Measurements from ENCODE around the gene CHRM1.
A peak's percentile ranks its signal among the peaks of the same experiment; 100 is the strongest.

The CHRM1 gene

GRCh38 chr11:62895501-62895900 lies 25.7 kb downstream of the CHRM1 start:
- Mint-ChIP-seq H3K4me1 (ENCODE audit: low read depth) (peaks cover 3% of the 10 kb centered on the region), H3K27me3 (peaks cover 10% of the 10 kb centered on the region), H3K27ac (no peak overlapping the region), H3K9me3 (ENCODE audit: low read depth) (no peaks in the 10 kb centered on the region), H3K4me3 (no peak overlapping the region), H3K36me3 (no peaks in the 10 kb centered on the region)

GRCh38 chr11:62892077-62892922 lies 28.9 kb downstream of the CHRM1 start:
- no peak overlapping the region for H3K27ac Mint-ChIP-seq

GRCh38 chr11:62889484-62890437 lies 31.4 kb downstream of the CHRM1 start:
- Mint-ChIP-seq H3K9me3 (ENCODE audit: low read depth) (no peaks in the 10 kb centered on the region), H3K36me3 (peaks cover 13% of the 10 kb centered on the region), H3K4me3 (peak overlapping the region; percentile 17), H3K4me1 (ENCODE audit: low read depth) (peaks cover 22% of the 10 kb centered on the region), H3K27ac (peak overlapping the region; percentile 68), H3K27me3 (peaks cover 1% of the 10 kb centered on the region)

More at GRCh38 chr11:62892077-62892922, 28.9 kb downstream of the CHRM1 start:
- no peak overlapping the region for H3K4me3 Mint-ChIP-seq
- H3K36me3 Mint-ChIP-seq, result peaks cover 11% of the 10 kb centered on the region
- H3K27me3 Mint-ChIP-seq, result peaks cover 6% of the 10 kb centered on the region
- peaks cover 12% of the 10 kb centered on the region for H3K4me1 Mint-ChIP-seq (ENCODE audit: low read depth)
- H3K9me3 Mint-ChIP-seq (ENCODE audit: low read depth), result no peaks in the 10 kb centered on the region

- H3K4me3 Mint-ChIP-seq, result peak overlapping the region; percentile 17
- peaks cover 13% of the 10 kb centered on the region for H3K36me3 Mint-ChIP-seq
- H3K27ac Mint-ChIP-seq, result peak overlapping the region; percentile 68
- no peaks in the 10 kb centered on the region for H3K9me3 Mint-ChIP-seq (ENCODE audit: low read depth)
- peaks cover 26% of the 10 kb centered on the region for H3K4me1 Mint-ChIP-seq (ENCODE audit: low read depth)
- H3K27me3 Mint-ChIP-seq, result no peaks in the 10 kb centered on the region
These were observed 32.1 kb downstream of the CHRM1 start for GRCh38 chr11:62889126-62889483.

- peak overlapping the region; percentile 17 for H3K4me3 Mint-ChIP-seq
- H3K4me1 Mint-ChIP-seq (ENCODE audit: low read depth), result peaks cover 33% of the 10 kb centered on the region
- peaks cover 15% of the 10 kb centered on the region for H3K36me3 Mint-ChIP-seq
These were observed 32.8 kb downstream of the CHRM1 start for GRCh38 chr11:62888406-62888805.

GRCh38 chr11:62885137-62885750 lies 35.9 kb downstream of the CHRM1 start:
- Mint-ChIP-seq H3K4me1 (ENCODE audit: low read depth) (peaks cover 44% of the 10 kb centered on the region), H3K9me3 (ENCODE audit: low read depth) (no peaks in the 10 kb centered on the region), H3K27ac (peak overlapping the region; percentile 68), H3K27me3 (no peaks in the 10 kb centered on the region), H3K4me3 (peak overlapping the region; percentile 80), H3K36me3 (peaks cover 36% of the 10 kb centered on the region)

More at GRCh38 chr11:62888406-62888805, 32.8 kb downstream of the CHRM1 start:
- Mint-ChIP-seq H3K27ac (no peak overlapping the region), H3K9me3 (ENCODE audit: low read depth) (no peaks in the 10 kb centered on the region), H3K27me3 (no peaks in the 10 kb centered on the region)

- Mint-ChIP-seq H3K36me3 (peaks cover 27% of the 10 kb centered on the region), H3K4me3 (peak overlapping the region; percentile 100), H3K27me3 (no peaks in the 10 kb centered on the region), H3K4me1 (ENCODE audit: low read depth) (peaks cover 45% of the 10 kb centered on the region), H3K27ac (peak overlapping the region; percentile 100), H3K9me3 (ENCODE audit: low read depth) (no peaks in the 10 kb centered on the region)
These were observed 37.5 kb downstream of the CHRM1 start for GRCh38 chr11:62883673-62884072.

GRCh38 chr11:62882788-62883501 lies 38.2 kb downstream of the CHRM1 start:
- peak overlapping the region; percentile 100 for H3K4me3 Mint-ChIP-seq
- peaks cover 44% of the 10 kb centered on the region for H3K4me1 Mint-ChIP-seq (ENCODE audit: low read depth)

GRCh38 chr11:62882431-62882749 lies 38.8 kb downstream of the CHRM1 start:
- peak overlapping the region; percentile 100 for H3K27ac Mint-ChIP-seq
- H3K36me3 Mint-ChIP-seq, result peaks cover 28% of the 10 kb centered on the region
- no peaks in the 10 kb centered on the region for H3K27me3 Mint-ChIP-seq
- no peaks in the 10 kb centered on the region for H3K9me3 Mint-ChIP-seq (ENCODE audit: low read depth)
- peak overlapping the region; percentile 100 for H3K4me3 Mint-ChIP-seq
- peaks cover 44% of the 10 kb centered on the region for H3K4me1 Mint-ChIP-seq (ENCODE audit: low read depth)

More at GRCh38 chr11:62882788-62883501, 38.2 kb downstream of the CHRM1 start:
- Mint-ChIP-seq H3K27me3 (no peaks in the 10 kb centered on the region), H3K27ac (peak overlapping the region; percentile 100), H3K36me3 (peaks cover 25% of the 10 kb centered on the region), H3K9me3 (ENCODE audit: low read depth) (no peaks in the 10 kb centered on the region)

- no peaks in the 10 kb centered on the region for H3K9me3 Mint-ChIP-seq (ENCODE audit: low read depth)
- peaks cover 30% of the 10 kb centered on the region for H3K36me3 Mint-ChIP-seq
These were observed 39.4 kb downstream of the CHRM1 start for GRCh38 chr11:62881579-62882430.

GRCh38 chr11:62880803-62881578 lies 40.2 kb downstream of the CHRM1 start, which contains the start of gene SLC3A2:
Gene SLC3A2, plus strand, starts transcription at chr11:62880896. Its CDS starts 128 bp downstream, at chr11:62881024.
- H3K9me3 Mint-ChIP-seq (ENCODE audit: low read depth), result no peaks in the 10 kb centered on the region
- H3K36me3 Mint-ChIP-seq, result peaks cover 30% of the 10 kb centered on the region
- H3K27ac Mint-ChIP-seq, result peak within 1 kb of the TSS; percentile 100
- no peaks in the 10 kb centered on the region for H3K27me3 Mint-ChIP-seq
- H3K4me1 Mint-ChIP-seq (ENCODE audit: low read depth), result peaks cover 44% of the 10 kb centered on the region
- peak within 1 kb of the TSS; percentile 100 for H3K4me3 Mint-ChIP-seq

More at GRCh38 chr11:62881579-62882430, 39.4 kb downstream of the CHRM1 start:
- Mint-ChIP-seq H3K4me1 (ENCODE audit: low read depth) (peaks cover 44% of the 10 kb centered on the region), H3K4me3 (peak overlapping the region; percentile 100), H3K27ac (peak overlapping the region; percentile 100), H3K27me3 (no peaks in the 10 kb centered on the region)

- peaks cover 38% of the 10 kb centered on the region for H3K4me1 Mint-ChIP-seq (ENCODE audit: low read depth)
- peak overlapping the region; percentile 100 for H3K27ac Mint-ChIP-seq
- H3K9me3 Mint-ChIP-seq (ENCODE audit: low read depth), result no peaks in the 10 kb centered on the region
- H3K27me3 Mint-ChIP-seq, result no peaks in the 10 kb centered on the region
- peaks cover 28% of the 10 kb centered on the region for H3K36me3 Mint-ChIP-seq
- H3K4me3 Mint-ChIP-seq, result peak overlapping the region; percentile 100
These were observed 40.8 kb downstream of the CHRM1 start for GRCh38 chr11:62880231-62880802.
